ENCODE measurements around the gene UBXN10.

UBXN10 gene

GRCh38 chr1:20183035-20183434 lies 2.9 kb upstream of the UBXN10 start:
- Histone ChIP-seq H3K4me1 (ENCODE audit: low read length) (no peaks in the 10 kb centered on the region), H3K9me2 (replicated peaks; ENCODE audit: insufficient read depth, low read length) (no peaks in the 10 kb centered on the region)

GRCh38 chr1:20183616-20184271 lies 2.2 kb upstream of the UBXN10 start:
- peaks cover 76% of the 10 kb centered on the region for H3K27me3 ChIP-seq (replicated peaks; ENCODE audit: insufficient read depth, low read length)
- no peak for DNase-seq

More at GRCh38 chr1:20183035-20183434, 2.9 kb upstream of the UBXN10 start:
- H3K79me2 ChIP-seq (ENCODE audit: low read length), result no peaks in the 10 kb centered on the region
- H3K9me3 ChIP-seq (replicated peaks; ENCODE audit: insufficient read depth, low read length), result no peaks in the 10 kb centered on the region
- H4K20me1 ChIP-seq (ENCODE audit: insufficient read depth, low read length), result no peaks in the 10 kb centered on the region
- DNase-seq, result no peak
- peaks cover 72% of the 10 kb centered on the region for H3K27me3 ChIP-seq (replicated peaks; ENCODE audit: insufficient read depth, low read length)
- no peak overlapping the region for H3K27ac ChIP-seq (ENCODE audit: low read length)
- no peak overlapping the region for H3K9ac ChIP-seq (ENCODE audit: low read length)
- no peaks in the 10 kb centered on the region for H3K36me3 ChIP-seq (replicated peaks; ENCODE audit: insufficient read depth, low read length)
- no peak overlapping the region for H2AFZ ChIP-seq (ENCODE audit: low read length)
- H3K4me3 ChIP-seq (ENCODE audit: low read length), result no peak overlapping the region
- H3K4me2 ChIP-seq (ENCODE audit: low read depth, low read length), result no peak overlapping the region
- H3F3A ChIP-seq (ENCODE audit: insufficient read depth, low read length), result no peaks in the 10 kb centered on the region
- TF ChIP-seq CTCF (IDR thresholded peaks at IDR 0.05; ENCODE audit: low read length) (no peak), EZH2phosphoT487 (IDR thresholded peaks at IDR 0.05; ENCODE audit: low read length) (no peak), EZH2 (optimal IDR thresholded peaks at IDR 0.05; ENCODE audit: low read depth, low read length) (no peak)

GRCh38 chr1:20184481-20184900 lies 1.4 kb upstream of the UBXN10 start:
- Histone ChIP-seq H3K27me3 (replicated peaks; ENCODE audit: insufficient read depth, low read length) (peaks cover 84% of the 10 kb centered on the region), H3K4me1 (ENCODE audit: low read length) (no peaks in the 10 kb centered on the region), H3K9ac (ENCODE audit: low read length) (no peak overlapping the region), H3K36me3 (replicated peaks; ENCODE audit: insufficient read depth, low read length) (no peaks in the 10 kb centered on the region), H3K4me3 (ENCODE audit: low read length) (no peak overlapping the region), H4K20me1 (ENCODE audit: insufficient read depth, low read length) (no peaks in the 10 kb centered on the region), H3K9me2 (replicated peaks; ENCODE audit: insufficient read depth, low read length) (no peaks in the 10 kb centered on the region), H3K79me2 (ENCODE audit: low read length) (no peaks in the 10 kb centered on the region), H3K9me3 (replicated peaks; ENCODE audit: insufficient read depth, low read length) (no peaks in the 10 kb centered on the region), H3K27ac (ENCODE audit: low read length) (no peak overlapping the region), H3K4me2 (ENCODE audit: low read depth, low read length) (no peak overlapping the region), H3F3A (ENCODE audit: insufficient read depth, low read length) (no peaks in the 10 kb centered on the region), H2AFZ (ENCODE audit: low read length) (no peak overlapping the region)
- DNase-seq, result no peak
- TF ChIP-seq EZH2 (optimal IDR thresholded peaks at IDR 0.05; ENCODE audit: low read depth, low read length) (no peak), EZH2phosphoT487 (IDR thresholded peaks at IDR 0.05; ENCODE audit: low read length) (no peak), CTCF (IDR thresholded peaks at IDR 0.05; ENCODE audit: low read length) (no peak)

More at GRCh38 chr1:20183616-20184271, 2.2 kb upstream of the UBXN10 start:
- Histone ChIP-seq H3K4me1 (ENCODE audit: low read length) (no peaks in the 10 kb centered on the region), H4K20me1 (ENCODE audit: insufficient read depth, low read length) (no peaks in the 10 kb centered on the region), H3K36me3 (replicated peaks; ENCODE audit: insufficient read depth, low read length) (no peaks in the 10 kb centered on the region), H3K4me3 (ENCODE audit: low read length) (no peak overlapping the region), H3K9me3 (replicated peaks; ENCODE audit: insufficient read depth, low read length) (no peaks in the 10 kb centered on the region), H3K79me2 (ENCODE audit: low read length) (no peaks in the 10 kb centered on the region), H3K4me2 (ENCODE audit: low read depth, low read length) (no peak overlapping the region), H3K9ac (ENCODE audit: low read length) (no peak overlapping the region), H3F3A (ENCODE audit: insufficient read depth, low read length) (no peaks in the 10 kb centered on the region), H3K9me2 (replicated peaks; ENCODE audit: insufficient read depth, low read length) (no peaks in the 10 kb centered on the region), H2AFZ (ENCODE audit: low read length) (no peak overlapping the region), H3K27ac (ENCODE audit: low read length) (no peak overlapping the region)
- TF ChIP-seq CTCF (IDR thresholded peaks at IDR 0.05; ENCODE audit: low read length), result no peak
- TF ChIP-seq EZH2 (optimal IDR thresholded peaks at IDR 0.05; ENCODE audit: low read depth, low read length), result no peak
- TF ChIP-seq EZH2phosphoT487 (IDR thresholded peaks at IDR 0.05; ENCODE audit: low read length), result no peak

Data from MM.1S (cell line).